ENCODE measurements around the gene COL4A2. TPM values are rescaled to one million over a fixed set of nuclear protein-coding genes. Genes with fewer than 3 reads are reported as not detected.

The COL4A2 gene
- polyA plus RNA-seq, 1 donor = 443 TPM

- no peak for DNase-seq (ENCODE audit: low read depth)
Observed at GRCh38 chr13:110322126-110322827, 15.2 kb downstream of the COL4A2 start.

- no peak for DNase-seq (ENCODE audit: low read depth)
Observed at GRCh38 chr13:110322828-110323171, 15.7 kb downstream of the COL4A2 start.

GRCh38 chr13:110323172-110323891 lies 16.2 kb downstream of the COL4A2 start:
- no peak for DNase-seq (ENCODE audit: low read depth)

DNA sequence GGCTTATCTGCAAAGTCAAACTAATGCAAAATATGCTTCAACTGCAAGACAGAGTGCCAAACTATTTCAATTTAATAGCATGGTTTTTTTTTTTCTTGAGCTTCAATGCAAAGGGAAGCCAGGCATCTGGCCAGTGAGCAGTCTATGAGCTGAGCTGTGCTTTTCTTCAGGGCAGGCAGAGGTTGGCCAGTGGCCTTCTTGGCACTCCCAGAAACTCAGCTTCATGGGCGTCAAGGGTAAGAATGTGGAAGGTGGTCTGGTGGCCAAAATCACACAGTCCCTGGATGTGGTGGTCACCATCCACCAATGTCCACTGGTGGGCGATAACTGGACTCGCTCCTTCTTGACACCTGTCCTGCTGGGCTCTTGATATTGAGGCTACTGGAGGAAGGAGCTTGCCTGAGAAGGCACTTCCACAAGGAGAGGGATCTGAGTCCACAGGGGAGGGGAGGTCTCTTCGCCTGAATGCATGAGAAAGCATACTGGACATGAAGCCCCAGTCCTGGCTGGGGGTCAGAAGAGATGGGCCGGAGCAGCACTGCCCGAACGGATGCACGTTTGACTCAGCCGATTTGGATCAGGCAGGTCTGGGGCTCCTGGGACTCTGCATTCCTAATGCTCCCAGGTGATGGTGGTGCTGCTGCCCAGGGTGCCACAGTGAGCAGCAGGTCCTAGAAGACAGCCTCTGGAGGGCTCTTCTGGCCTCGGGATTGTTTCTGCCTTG lies 17.1 kb downstream of the COL4A2 start:
- no peak for DNase-seq (ENCODE audit: low read depth)

- DNase-seq (ENCODE audit: low read depth) = no peak
Observed at GRCh38 chr13:110326263-110326904, 19.3 kb downstream of the COL4A2 start.

DNA sequence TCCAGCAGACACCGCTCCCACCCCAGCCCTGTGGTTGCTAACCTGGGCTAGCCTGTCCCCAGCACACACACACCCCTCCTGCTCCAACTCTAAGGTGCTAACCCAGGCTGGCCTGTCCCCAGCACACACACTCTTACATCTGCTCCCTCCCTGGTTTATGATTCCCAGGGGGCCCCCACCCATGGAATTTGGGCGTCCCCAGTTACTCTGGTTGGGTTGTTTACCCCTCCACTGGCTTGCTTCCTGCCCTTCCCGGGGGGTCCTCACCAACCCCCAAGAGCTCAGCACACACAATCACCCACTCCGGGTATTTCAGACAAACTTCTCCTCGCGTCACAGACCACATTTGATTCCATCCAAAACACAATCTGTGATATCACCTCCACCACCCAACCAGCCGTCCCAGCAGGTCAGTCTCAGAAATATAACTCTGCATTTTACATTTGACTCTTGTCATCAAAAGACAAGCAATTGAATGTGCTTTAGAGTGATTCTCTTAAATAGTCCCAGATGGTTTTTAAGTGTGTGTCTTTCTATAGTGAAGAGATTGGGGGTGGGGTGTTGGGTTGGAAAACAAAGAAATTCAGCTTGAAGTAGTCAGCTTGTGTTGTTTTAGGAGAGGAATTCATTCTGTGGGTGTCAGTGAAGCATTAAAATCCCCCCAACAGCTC lies 20.1 kb downstream of the COL4A2 start:
- DNase-seq (ENCODE audit: low read depth) = no peak

GRCh38 chr13:110328573-110328972 lies 21.5 kb downstream of the COL4A2 start:
- DNase-seq (ENCODE audit: low read depth) = no peak

- no peak for DNase-seq (ENCODE audit: low read depth)
Observed at GRCh38 chr13:110329258-110329657, 22.2 kb downstream of the COL4A2 start.

DNA sequence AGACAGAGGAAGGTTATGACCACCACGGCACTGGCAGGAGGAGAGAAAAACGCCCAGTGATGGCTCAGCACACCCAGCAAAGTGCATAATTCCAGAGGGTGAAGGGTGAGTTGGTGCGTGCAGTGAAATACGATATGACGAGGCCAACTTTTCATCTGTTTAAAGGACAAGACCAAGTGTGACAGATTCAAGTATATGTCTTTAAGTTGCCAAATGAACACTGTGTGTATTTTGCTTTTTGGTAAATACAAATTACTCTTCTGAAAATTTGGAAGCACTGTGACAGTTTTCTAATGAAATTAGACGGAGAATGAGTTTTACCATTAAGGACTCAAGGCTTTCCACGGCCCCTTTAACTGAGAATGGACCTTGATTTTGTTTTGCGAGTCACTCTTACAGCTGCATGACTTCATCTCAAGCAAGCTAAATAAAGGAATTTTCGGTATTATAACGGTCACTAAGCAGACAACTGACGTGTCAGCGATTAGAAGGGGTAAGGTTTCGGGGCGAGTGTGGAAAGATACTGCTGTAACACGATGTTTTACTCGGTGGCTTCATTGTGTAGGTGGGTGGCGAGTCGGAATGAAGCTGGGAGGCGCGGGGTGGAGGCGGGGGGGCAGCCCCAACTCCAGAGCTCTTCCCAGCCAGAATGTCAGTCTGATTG lies 22.8 kb downstream of the COL4A2 start:
- DNase-seq (ENCODE audit: low read depth) = no peak

DNA sequence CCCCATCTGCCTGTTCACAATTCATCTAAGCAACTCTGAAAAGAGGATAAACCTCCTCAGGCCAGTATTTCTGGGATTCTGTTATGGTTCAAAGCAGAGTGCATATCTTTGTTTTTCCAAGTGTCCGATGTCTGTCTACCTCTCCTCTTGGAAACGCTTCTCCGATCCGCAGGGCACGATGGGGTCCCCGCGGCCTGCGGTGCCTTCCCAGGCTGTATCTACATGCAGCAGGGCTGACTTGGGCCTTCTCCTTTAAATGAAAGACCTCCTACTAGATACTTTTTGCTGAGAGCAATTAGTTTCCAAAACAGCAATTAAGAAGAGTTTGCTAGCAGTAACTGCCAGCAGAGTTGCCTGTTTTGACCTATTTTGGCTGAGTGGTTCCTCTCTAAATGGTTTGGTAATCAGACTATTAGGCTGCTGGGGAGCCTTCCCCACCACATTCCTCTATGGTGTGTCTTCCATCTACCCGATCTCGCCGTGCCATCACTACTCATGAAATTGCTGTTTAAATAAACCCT lies 23.5 kb downstream of the COL4A2 start:
- no peak for DNase-seq (ENCODE audit: low read depth)

DNA sequence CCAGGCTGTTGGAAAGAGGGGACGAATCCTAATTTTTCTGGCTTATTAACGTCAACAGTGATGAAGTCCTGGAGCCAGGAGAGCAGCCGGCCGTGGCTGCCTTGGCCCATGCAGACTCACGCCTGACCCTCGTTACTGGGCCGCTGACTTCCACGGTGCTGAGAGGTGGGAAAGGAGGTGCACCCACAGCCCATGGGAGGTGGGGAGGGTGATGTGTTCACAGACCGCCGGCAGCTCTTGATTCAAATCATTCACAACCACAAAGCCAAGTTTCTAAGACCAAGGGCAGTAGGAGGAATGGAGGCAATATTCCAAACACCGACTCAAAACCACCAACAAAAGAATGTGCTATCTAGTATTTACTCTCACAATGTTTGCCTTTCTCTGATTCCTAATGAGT lies 24.3 kb downstream of the COL4A2 start:
- DNase-seq (ENCODE audit: low read depth) = no peak

DNA sequence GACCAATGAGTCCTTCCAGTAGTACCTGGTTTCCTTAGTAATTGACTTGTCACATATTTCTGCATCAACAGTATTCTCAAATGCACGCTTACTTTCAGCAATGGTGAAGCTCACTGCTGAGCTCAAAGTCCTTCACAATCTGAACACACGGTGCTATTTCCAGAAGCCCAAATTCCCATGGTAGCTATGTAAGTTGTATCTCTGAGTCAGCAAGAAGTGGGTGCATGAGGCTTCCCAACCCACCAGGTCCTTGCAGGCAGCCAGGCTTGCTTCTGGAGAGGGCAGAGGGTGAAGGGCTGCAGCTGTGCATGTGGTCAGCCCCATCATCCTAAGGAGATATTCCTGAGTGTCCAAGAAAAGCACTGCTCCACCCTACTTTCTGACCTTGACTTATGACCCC lies 25.7 kb downstream of the COL4A2 start:
- no peak for DNase-seq (ENCODE audit: low read depth)

- no peak for DNase-seq (ENCODE audit: low read depth)
Observed at GRCh38 chr13:110333837-110334236, 26.8 kb downstream of the COL4A2 start.

GRCh38 chr13:110334256-110334655 lies 27.2 kb downstream of the COL4A2 start:
- no peak for DNase-seq (ENCODE audit: low read depth)

DNA sequence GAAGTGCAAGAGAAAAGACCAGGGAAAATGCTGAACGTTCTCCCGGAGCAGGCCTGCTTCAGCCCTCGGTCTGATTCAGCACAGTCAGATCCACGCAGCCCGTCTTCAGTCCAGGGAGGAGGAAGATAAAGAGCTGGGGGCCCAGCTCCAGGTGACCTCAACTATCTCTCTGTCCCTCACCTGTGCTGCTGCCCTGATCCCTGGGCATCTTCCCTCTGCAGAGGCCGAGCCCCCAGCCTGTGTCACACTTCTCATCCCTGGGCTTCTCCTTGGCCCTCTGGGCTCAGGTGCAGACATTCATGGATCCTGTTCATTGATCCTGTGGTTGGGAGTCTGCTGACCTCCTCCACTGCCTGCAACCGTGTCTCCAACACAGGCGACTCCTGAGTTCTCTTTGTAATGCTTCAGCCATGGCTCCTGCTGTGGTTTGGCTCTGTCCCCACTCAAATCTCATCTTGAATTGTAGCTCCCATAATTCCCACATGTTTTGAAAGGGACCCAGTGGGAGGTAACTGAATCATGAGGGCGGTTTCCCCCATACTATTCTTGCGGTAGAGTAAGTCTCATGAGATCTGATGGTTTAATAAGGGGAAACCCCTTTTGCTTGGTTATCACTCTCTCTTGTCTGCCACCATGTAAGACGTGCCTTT lies 27.9 kb downstream of the COL4A2 start:
- DNase-seq (ENCODE audit: low read depth) = no peak

DNA sequence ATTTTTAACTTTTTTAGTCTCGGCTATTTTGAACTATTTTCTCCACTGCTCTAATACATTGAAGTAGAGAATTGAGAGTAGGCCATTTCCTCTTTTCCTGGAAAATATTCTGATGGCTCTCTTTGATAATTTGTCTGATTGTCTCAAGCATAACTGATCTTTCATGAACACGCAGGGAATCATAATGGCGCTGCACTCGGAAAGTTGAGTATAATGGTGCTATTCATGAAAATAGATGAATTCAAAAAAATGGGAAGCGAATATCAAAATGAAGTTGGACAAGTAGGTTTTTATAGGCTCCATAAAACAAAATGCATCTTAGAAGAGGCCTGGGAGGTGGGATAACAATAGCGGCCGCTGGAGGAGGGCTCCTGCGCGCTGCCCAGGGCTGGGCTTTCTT lies 29.0 kb downstream of the COL4A2 start:
- DNase-seq (ENCODE audit: low read depth) = no peak

DNA sequence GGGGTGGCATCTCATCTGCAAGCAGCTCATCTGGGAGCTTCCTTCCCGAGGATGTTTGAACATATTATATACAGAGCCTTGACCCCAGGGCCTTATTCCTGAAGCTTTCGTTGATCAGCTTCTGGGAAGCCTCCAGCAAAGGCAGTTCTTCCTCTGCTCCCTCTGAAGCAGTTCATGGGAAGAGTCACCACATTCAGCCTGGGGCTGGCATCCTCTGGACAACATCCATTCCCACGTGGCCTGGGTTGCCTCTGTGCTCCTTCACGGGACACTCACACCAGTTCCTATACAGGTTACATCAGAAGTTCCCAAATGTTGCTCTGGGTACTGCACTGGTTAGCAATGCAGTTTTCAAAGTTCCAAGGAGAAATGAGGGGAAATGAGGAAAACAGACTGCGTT lies 29.6 kb downstream of the COL4A2 start:
- DNase-seq (ENCODE audit: low read depth) = no peak

GRCh38 chr13:110337247-110337646 lies 30.2 kb downstream of the COL4A2 start:
- DNase-seq (ENCODE audit: low read depth) = no peak

DNA sequence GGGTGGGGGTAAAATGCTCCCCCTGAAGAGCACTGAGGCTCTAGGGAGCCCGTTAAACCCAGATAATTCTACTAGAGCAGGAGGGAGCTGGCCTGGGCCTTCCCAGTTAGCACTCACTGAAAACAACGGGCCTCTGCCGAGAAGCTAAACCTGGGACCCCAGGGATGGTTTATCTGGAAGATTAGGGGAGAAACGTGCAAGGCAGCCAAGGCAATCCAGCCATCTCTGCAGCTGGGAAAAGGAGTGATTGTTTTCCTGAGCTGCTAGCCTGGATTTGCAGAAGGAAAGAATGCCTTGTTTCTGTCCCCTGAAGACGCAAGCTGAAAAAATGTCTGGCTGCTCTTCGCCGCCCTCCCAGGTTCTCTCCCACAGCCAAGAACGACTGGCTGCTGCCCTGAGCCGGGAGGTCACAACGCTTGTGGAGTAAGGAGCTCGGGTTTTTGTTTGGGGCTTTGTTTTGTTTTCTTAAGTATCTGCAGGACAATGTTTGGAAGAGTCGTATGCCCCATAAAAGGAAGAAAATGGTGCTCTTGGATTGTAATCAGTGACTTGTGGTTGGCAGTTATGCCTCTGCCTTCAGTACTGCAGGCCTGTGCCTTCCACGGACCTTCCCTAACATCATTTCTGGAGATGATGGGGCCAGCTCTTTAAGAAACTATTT lies 31.5 kb downstream of the COL4A2 start:
- peak; percentile 91 for DNase-seq (ENCODE audit: low read depth)

GRCh38 chr13:110339263-110339662 lies 32.2 kb downstream of the COL4A2 start:
- DNase-seq (ENCODE audit: low read depth) = no peak
